Right atrium auricular region (tissue), 2 donors: Measurements from ENCODE around the gene TMTC1. TPM values are rescaled to one million over a fixed set of nuclear protein-coding genes. Genes with fewer than 3 reads are reported as not detected.
A peak's percentile ranks its signal among the peaks of the same experiment; 100 is the strongest.

Experiments
- DNase-seq: peaks from one replicate; pipeline ENCODE4 v3.0.0-alpha.2; 2019; ENCODE audit warnings: low spot score
- H3K27ac ChIP-seq, 2 donors: fragments of 200-600 bp; sonication (generic); 1 replicate in 1 of 2; 2 replicates in 1 of 2; pipeline ENCODE4 v1.5.1; 2016 to 2019
- H3K27me3 ChIP-seq, 2 donors: fragments of 200-600 bp; sonication (generic); one replicate each; pipeline versions ENCODE4 v1.5.1 to v1.6.0; 2017 to 2019
- H3K36me3 ChIP-seq: fragments of 200-600 bp; sonication (generic); one replicate; pipeline ENCODE4 v1.5.1; 2016
- H3K4me1 ChIP-seq, 2 donors: fragments of 200-600 bp; sonication (generic); one replicate each; pipeline versions ENCODE4 v1.5.1 to v1.6.0; 2017 to 2019
- H3K4me3 ChIP-seq, 2 donors: fragments of 200-600 bp; sonication (generic); 1 replicate in 1 of 2; 2 replicates in 1 of 2; pipeline ENCODE4 v1.5.1; 2017 to 2019; ENCODE audit warnings: mild to moderate bottlenecking in 1 of 2, moderate library complexity in 1 of 2
- H3K9me3 ChIP-seq, 2 donors: fragments of 200-600 bp; sonication (generic); one replicate each; pipeline ENCODE4 v1.5.1; 2019
- CTCF ChIP-seq, 2 donors: fragments of 200-600 bp; sonication (generic); IDR thresholded peaks; one replicate each; pipeline ENCODE4 v1.5.1; 2019; ENCODE audit warnings: antibody characterized with exemption in 2 of 2
- total RNA-seq, 2 donors: library from RNA; depleted of rRNA; stranded (reverse); fragments of >200 nt; gene quantifications; one replicate each; pipeline ENCODE4 v1.1.0, GENCODE V29; 2016

Gene TMTC1
- total RNA-seq, 2 donors from 2014 or later = 60.1 to 60.3 TPM

DNA sequence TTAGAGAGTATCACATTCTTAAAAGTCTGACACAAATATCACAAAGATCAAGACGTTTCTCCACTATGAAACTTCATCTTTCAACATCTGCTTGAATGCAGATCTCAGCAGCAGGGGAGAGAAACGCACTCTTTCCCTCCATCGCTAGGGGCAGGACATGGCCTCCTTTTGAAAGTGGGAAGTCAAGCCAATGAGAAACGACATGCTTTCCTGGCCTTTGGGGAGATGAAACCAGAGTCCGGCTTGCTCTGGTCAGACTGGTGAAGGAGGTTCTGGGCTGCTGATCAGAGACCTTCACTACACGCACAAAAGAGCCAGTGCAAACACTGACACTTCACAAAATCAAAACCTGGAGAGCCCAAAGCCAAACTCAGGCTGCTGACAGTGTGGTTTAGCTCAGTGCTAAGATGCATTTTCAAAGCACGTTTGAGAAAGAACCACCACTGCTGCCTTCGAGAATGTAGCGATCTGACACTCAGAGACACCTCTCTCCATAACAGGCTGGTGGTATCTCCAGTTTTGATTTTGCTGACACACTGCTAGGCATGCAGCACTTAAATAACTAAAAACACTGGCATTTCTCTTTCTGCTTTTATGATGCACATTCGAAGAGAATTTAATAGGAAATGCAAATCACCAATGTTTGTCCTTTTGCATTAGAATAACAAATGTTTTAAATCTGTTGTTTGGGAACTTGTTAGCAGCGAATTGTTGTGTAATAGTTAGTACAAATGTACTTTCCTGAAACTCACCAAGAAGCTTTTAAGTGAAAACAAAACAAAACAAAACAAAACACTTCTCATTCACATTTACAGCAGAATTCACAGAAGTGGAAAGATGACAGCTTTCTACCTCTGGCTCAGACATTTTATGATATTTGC lies 192.4 kb downstream of the TMTC1 start:
- Histone ChIP-seq H3K27ac (peak overlapping the region in 1 of 2 donors; percentile 33), H3K4me3 (no peak overlapping the region), H3K27me3 (no peaks in the 10 kb centered on the region), H3K9me3 (no peaks in the 10 kb centered on the region), H3K36me3 (no peaks in the 10 kb centered on the region), H3K4me1 (no peaks in the 10 kb centered on the region)
- DNase-seq = no peak
- TF ChIP-seq CTCF (IDR thresholded peaks at IDR 0.05) = peak in 1 of 2 donors; percentile 50

DNA sequence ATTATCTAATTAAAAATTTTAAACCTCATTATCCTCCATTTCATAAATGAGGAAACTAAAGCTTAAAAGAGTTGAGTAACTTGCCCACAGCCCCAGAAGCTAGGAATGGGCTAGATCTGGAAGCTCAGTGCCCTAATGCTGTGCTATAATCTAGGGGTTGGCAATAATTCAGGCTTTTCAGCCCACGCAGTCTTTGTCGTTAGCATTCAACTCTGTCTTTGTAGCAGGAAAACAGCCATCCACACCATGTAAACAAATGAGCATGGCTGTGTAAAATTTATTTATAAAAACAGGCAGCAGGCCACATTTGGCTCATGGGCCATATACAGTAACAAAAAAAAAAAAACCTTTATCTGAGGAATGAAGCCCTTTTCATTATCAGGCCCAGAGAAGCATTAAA lies 193.9 kb downstream of the TMTC1 start:
- TF ChIP-seq CTCF (IDR thresholded peaks at IDR 0.05) = no peak
- no peak overlapping the region for H3K4me3 ChIP-seq
- no peaks in the 10 kb centered on the region for H3K27me3 ChIP-seq
- H3K9me3 ChIP-seq = no peaks in the 10 kb centered on the region
- H3K36me3 ChIP-seq = no peaks in the 10 kb centered on the region
- DNase-seq = no peak
- H3K27ac ChIP-seq = no peak overlapping the region
- H3K4me1 ChIP-seq = no peaks in the 10 kb centered on the region

GRCh38 chr12:29589286-29589820 lies 194.4 kb downstream of the TMTC1 start:
- Histone ChIP-seq H3K27ac (no peak overlapping the region), H3K4me3 (no peak overlapping the region), H3K27me3 (no peaks in the 10 kb centered on the region), H3K4me1 (no peaks in the 10 kb centered on the region), H3K9me3 (no peaks in the 10 kb centered on the region), H3K36me3 (no peaks in the 10 kb centered on the region)
- TF ChIP-seq CTCF (IDR thresholded peaks at IDR 0.05) = no peak
- no peak for DNase-seq

- H3K4me1 ChIP-seq = peaks cover 0 to 42% of the 10 kb centered on the region in 2 donors
- H3K27me3 ChIP-seq = no peaks in the 10 kb centered on the region
- no peaks in the 10 kb centered on the region for H3K36me3 ChIP-seq
- H3K27ac ChIP-seq = peak overlapping the region; percentile 37 to 46
- no peaks in the 10 kb centered on the region for H3K9me3 ChIP-seq
- no peak for TF ChIP-seq CTCF (IDR thresholded peaks at IDR 0.05)
- no peak overlapping the region for H3K4me3 ChIP-seq
- DNase-seq = no peak
These were observed 201.0 kb downstream of the TMTC1 start for GRCh38 chr12:29582677-29583272.

GRCh38 chr12:29582146-29582545 lies 201.6 kb downstream of the TMTC1 start:
- no peak for DNase-seq
- H3K4me1 ChIP-seq = peaks cover 0 to 49% of the 10 kb centered on the region in 2 donors

More at GRCh38 chr12:29582146-29582545, 201.6 kb downstream of the TMTC1 start:
- H3K4me3 ChIP-seq = no peak overlapping the region
- peak overlapping the region; percentile 37 to 46 for H3K27ac ChIP-seq
- TF ChIP-seq CTCF (IDR thresholded peaks at IDR 0.05) = no peak
- no peaks in the 10 kb centered on the region for H3K36me3 ChIP-seq
- no peaks in the 10 kb centered on the region for H3K9me3 ChIP-seq
- no peaks in the 10 kb centered on the region for H3K27me3 ChIP-seq
